ENCODE results near the gene AUH. TPM values are rescaled to one million over a fixed set of nuclear protein-coding genes. Genes with fewer than 3 reads are reported as not detected.
A peak's percentile ranks its signal among the peaks of the same experiment; 100 is the strongest.

Gene AUH
- polyA plus RNA-seq, 3 donors, result 4.0 to 9.9 (median 8.4) TPM

DNA sequence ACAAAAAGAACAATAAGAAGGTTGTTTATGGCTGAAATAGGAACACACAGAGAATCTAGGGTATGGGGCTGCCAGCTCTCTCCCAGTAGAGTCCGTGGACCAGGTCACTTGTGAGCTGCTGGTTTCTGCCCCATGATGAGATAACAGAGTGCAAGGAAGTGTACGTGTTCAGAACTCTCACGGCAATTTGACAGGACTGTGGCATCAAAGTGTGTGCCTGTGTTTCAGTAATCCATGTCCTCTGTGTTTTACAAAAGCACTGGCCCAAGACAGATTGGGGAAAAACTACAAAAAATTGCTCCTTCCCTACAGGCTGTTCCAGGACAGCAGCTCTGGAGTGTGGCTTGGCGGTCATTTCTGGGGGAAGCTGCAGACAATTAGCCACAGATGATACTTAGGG lies 184.6 kb downstream of the AUH start:
- peak overlapping the region; percentile 2 for H2AFZ ChIP-seq (ENCODE audit: insufficient read depth, low read depth, low read length, poor library complexity, severe bottlenecking)
- H3K4me2 ChIP-seq (replicated peaks; ENCODE audit: extremely low read depth, low read length, poor library complexity, severe bottlenecking), result no peak overlapping the region
- Mint-ChIP-seq H3K4me1 (peaks cover 26% of the 10 kb centered on the region), H3K27ac (peak overlapping the region in 2 of 7 donors; percentile 44 to 51), H3K4me3 (no peak overlapping the region), H3K36me3 (peaks cover 0 to 3% of the 10 kb centered on the region in 2 donors), H3K27me3 (ENCODE audit: low read depth in 3 of 3) (peaks cover 0 to 2% (median 1%) of the 10 kb centered on the region in 3 donors), H3K9me3 (peaks cover 0 to 5% (median 2%) of the 10 kb centered on the region in 7 donors)
- H3K27me3 ChIP-seq (ENCODE audit: control insufficient read depth in 2 of 2, insufficient read depth in 2 of 2, low read length in 2 of 2), result no peaks in the 10 kb centered on the region
- no peak for TF ChIP-seq CTCF (IDR thresholded peaks at IDR 0.05)
- H3K4me1 ChIP-seq (ENCODE audit: control insufficient read depth in 1 of 2, insufficient read depth in 2 of 2, low read length in 2 of 2), result peaks cover 16 to 27% of the 10 kb centered on the region in 2 donors
- H3K4me3 ChIP-seq (replicated peaks in 1 of 3; ENCODE audit: low read depth in 2 of 3, low read length in 3 of 3), result no peak overlapping the region
- H3K9me3 ChIP-seq (replicated peaks in 1 of 2; ENCODE audit: control insufficient read depth in 1 of 2, insufficient read depth in 1 of 2, low read length in 2 of 2), result peaks cover 0 to 1% of the 10 kb centered on the region in 2 donors
- H3K79me2 ChIP-seq (ENCODE audit: insufficient read depth, low read length), result no peaks in the 10 kb centered on the region
- H3K27ac ChIP-seq (ENCODE audit: low read depth in 1 of 2, low read length in 2 of 2), result no peak overlapping the region
- no peak for DNase-seq
- no peak overlapping the region for H3K9ac ChIP-seq (ENCODE audit: insufficient read depth, low read length, poor library complexity, severe bottlenecking)
- no peaks in the 10 kb centered on the region for H3K36me3 ChIP-seq (replicated peaks in 1 of 2; ENCODE audit: control insufficient read depth in 1 of 2, insufficient read depth in 2 of 2, low read length in 2 of 2)
- intact Hi-C loops (cut with micrococcal nuclease), result no loop called here
- WGBS (ENCODE audit: insufficient coverage), result 89% methylated on average over 3 of the region's 4 CpGs
- H4K20me1 ChIP-seq (ENCODE audit: insufficient read depth, low read length), result no peaks in the 10 kb centered on the region

- Histone ChIP-seq H3K79me2 (ENCODE audit: insufficient read depth, low read length) (no peaks in the 10 kb centered on the region), H3K4me1 (ENCODE audit: control insufficient read depth in 1 of 2, insufficient read depth in 2 of 2, low read length in 2 of 2) (peaks cover 16 to 27% of the 10 kb centered on the region in 2 donors), H3K9me3 (replicated peaks in 1 of 2; ENCODE audit: control insufficient read depth in 1 of 2, insufficient read depth in 1 of 2, low read length in 2 of 2) (peaks cover 0 to 8% of the 10 kb centered on the region in 2 donors), H3K4me2 (replicated peaks; ENCODE audit: extremely low read depth, low read length, poor library complexity, severe bottlenecking) (no peak overlapping the region), H3K27me3 (ENCODE audit: control insufficient read depth in 2 of 2, insufficient read depth in 2 of 2, low read length in 2 of 2) (no peaks in the 10 kb centered on the region), H2AFZ (ENCODE audit: insufficient read depth, low read depth, low read length, poor library complexity, severe bottlenecking) (no peak overlapping the region), H4K20me1 (ENCODE audit: insufficient read depth, low read length) (no peaks in the 10 kb centered on the region), H3K9ac (ENCODE audit: insufficient read depth, low read length, poor library complexity, severe bottlenecking) (no peak overlapping the region), H3K27ac (ENCODE audit: low read depth in 1 of 2, low read length in 2 of 2) (no peak overlapping the region), H3K36me3 (replicated peaks in 1 of 2; ENCODE audit: control insufficient read depth in 1 of 2, insufficient read depth in 2 of 2, low read length in 2 of 2) (no peaks in the 10 kb centered on the region), H3K4me3 (replicated peaks in 1 of 3; ENCODE audit: low read depth in 2 of 3, low read length in 3 of 3) (no peak overlapping the region)
- Mint-ChIP-seq H3K27ac (peak overlapping the region in 1 of 7 donors; percentile 24), H3K36me3 (peaks cover 0 to 3% of the 10 kb centered on the region in 2 donors), H3K4me1 (peaks cover 26% of the 10 kb centered on the region), H3K27me3 (ENCODE audit: low read depth in 3 of 3) (peaks cover 0 to 2% (median 1%) of the 10 kb centered on the region in 3 donors), H3K4me3 (no peak overlapping the region), H3K9me3 (peaks cover 5 to 11% (median 7%) of the 10 kb centered on the region in 7 donors)
- no peak for DNase-seq
- TF ChIP-seq CTCF (IDR thresholded peaks at IDR 0.05), result no peak
- WGBS (ENCODE audit: insufficient coverage), result 98% methylated on average over 6 of the region's 7 CpGs
- intact Hi-C loops (cut with micrococcal nuclease), result no loop called here
Measured at GRCh38 chr9:91176426-91176825, 185.3 kb downstream of the AUH start.
